HCT116 (cell line): ENCODE data around the gene MECP2. TPM values are rescaled to one million over a fixed set of nuclear protein-coding genes. Genes with fewer than 3 reads are reported as not detected.

Experiments
- ATAC-seq: fragments of 200-7000 bp; cut with Tn5 transposase; 2 replicates; pipeline ENCODE4 v1.9.1; 2020; ENCODE audit warnings: mild to moderate bottlenecking, moderate library complexity
- BruUV-seq: library from RNA; stranded (reverse); fragments of 400-500 nt; replicated peaks from 2 replicates; lab custom pipeline; 2021; lab: Mats Ljungman, UMichigan
- CTCF ChIA-PET: fragments of 300-600 bp; sonication (Branson Sonifier 250); formaldehyde crosslinking; loops from one replicate; lab custom pipeline; 2021; ENCODE audit warnings: antibody characterized with exemption; lab: Charles Lee
- POLR2A ChIA-PET: fragments of 300-600, 350-600 bp; sonication (Branson Sonifier 250); formaldehyde crosslinking; loops from one replicate; lab custom pipeline; 2021; ENCODE audit warnings: antibody characterized with exemption; lab: Charles Lee
- RAD21 ChIA-PET, 2 experiments: fragments of 300-600 bp; sonication (Branson Sonifier 250); formaldehyde crosslinking; loops; one replicate each; lab custom pipeline; 2023; ENCODE audit warnings: low total read pairs in 2 of 2; ENCODE audit not compliant: uncharacterized antibody in 2 of 2, unreplicated experiment in 2 of 2, low non-redundant PET in 1 of 2; lab: Charles Lee
- DNase-seq: peaks from one replicate; pipeline ENCODE4 v3.0.0-alpha.2; 2010; ENCODE audit warnings: low read depth, low spot score
- H2AFZ ChIP-seq: fragments of 200-600 bp; shearing (Covaris generic), sonication (generic); 2 replicates; pipeline ENCODE4 v1.6.1; 2017; ENCODE audit warnings: low read depth, mixed run types, mixed read lengths, antibody characterized with exemption, low read length; ENCODE audit not compliant: poor library complexity, severe bottlenecking
- H3K27ac ChIP-seq: 2 replicates; pipeline ENCODE4 v1.5.1; 2012; ENCODE audit warnings: low read depth, low read length
- H3K27me3 ChIP-seq: fragments of 200-600 bp; sonication (generic); 2 replicates; pipeline ENCODE4 v1.6.1; 2016; ENCODE audit warnings: mixed run types, low read length, mixed read lengths; ENCODE audit not compliant: insufficient read depth
- H3K36me3 ChIP-seq, 2 experiments: fragments of 200-500 bp in 1 of 2; fragments of 200-600 bp in 1 of 2; sonication (Bioruptor generic) in 1 of 2; sonication (generic) in 1 of 2; 2 replicates each; pipeline versions ENCODE4 v1.5.1 to v1.6.1; 2014 to 2016; ENCODE audit warnings: low read length in 2 of 2, inconsistent platforms in 1 of 2, mixed read lengths in 1 of 2, mixed run types in 1 of 2; ENCODE audit not compliant: insufficient read depth in 2 of 2, control insufficient read depth in 1 of 2
- H3K4me1 ChIP-seq, 2 experiments: fragments of 200-600 bp in 1 of 2; sonication (generic) in 1 of 2; 2 replicates each; pipeline versions ENCODE4 v1.5.1 to v1.6.1; 2012 to 2017; ENCODE audit warnings: low read length in 2 of 2, inconsistent platforms in 1 of 2, mild to moderate bottlenecking in 1 of 2, mixed read lengths in 1 of 2, mixed run types in 1 of 2, moderate library complexity in 1 of 2; ENCODE audit not compliant: insufficient read depth in 2 of 2, control insufficient read depth in 1 of 2
- H3K4me2 ChIP-seq: fragments of 200-600 bp; sonication (generic); 2 replicates; pipeline ENCODE4 v1.6.1; 2017; ENCODE audit warnings: mixed run types, low read length, mixed read lengths
- H3K4me3 ChIP-seq, 2 experiments: fragments of 200-600 bp in 1 of 2; sonication (generic) in 1 of 2; replicated peaks in 1 of 2; 2 replicates each; pipeline ENCODE4 v1.5.1; 2011 to 2016; ENCODE audit warnings: low read length in 2 of 2, control low read depth in 1 of 2, low read depth in 1 of 2, mild to moderate bottlenecking in 1 of 2, mixed read lengths in 1 of 2, mixed run types in 1 of 2
- H3K79me2 ChIP-seq: fragments of 200-600 bp; sonication (generic); 2 replicates; pipeline ENCODE4 v1.6.1; 2017; ENCODE audit warnings: mild to moderate bottlenecking, mixed run types, low read length, moderate library complexity, mixed read lengths; ENCODE audit not compliant: insufficient read depth
- H3K9ac ChIP-seq: fragments of 200-600 bp; sonication (generic); 2 replicates; pipeline ENCODE4 v1.6.1; 2016; ENCODE audit warnings: low read length, mixed read lengths
- H3K9me2 ChIP-seq: fragments of 200-600 bp; sonication (generic), shearing (Covaris generic); 2 replicates; pipeline ENCODE4 v1.6.1; 2017; ENCODE audit warnings: mixed run types, mild to moderate bottlenecking, moderate library complexity; ENCODE audit not compliant: insufficient read depth
- H3K9me3 ChIP-seq, 2 experiments: fragments of 200-500 bp in 1 of 2; fragments of 200-600 bp in 1 of 2; sonication (Bioruptor generic) in 1 of 2; sonication (generic) in 1 of 2; 2 replicates each; pipeline ENCODE4 v1.6.1; 2014 to 2017; ENCODE audit warnings: low read length in 2 of 2, mixed read lengths in 2 of 2, inconsistent platforms in 1 of 2, low read depth in 1 of 2, mild to moderate bottlenecking in 1 of 2, mixed run types in 1 of 2, moderate library complexity in 1 of 2; ENCODE audit not compliant: control insufficient read depth in 1 of 2, insufficient read depth in 1 of 2
- H4K20me1 ChIP-seq: fragments of 200-600 bp; sonication (generic), shearing (Covaris generic); 2 replicates; pipeline ENCODE4 v1.6.1; 2017; ENCODE audit warnings: mixed run types, mild to moderate bottlenecking, moderate library complexity; ENCODE audit not compliant: insufficient read depth
- ATF3 ChIP-seq: IDR thresholded peaks from 2 replicates; pipeline ENCODE4 v1.6.1; 2012
- CBX3 ChIP-seq: IDR thresholded peaks from 2 replicates; pipeline ENCODE4 v1.6.1; 2012; ENCODE audit warnings: low read depth
- ELF1 ChIP-seq: IDR thresholded peaks from 2 replicates; pipeline ENCODE4 v1.6.1; 2012; ENCODE audit warnings: low read depth, borderline replicate concordance
- EZH2 ChIP-seq: fragments of 200-600 bp; sonication (generic); IDR thresholded peaks from 2 replicates; pipeline ENCODE4 v1.6.1; 2017; ENCODE audit warnings: antibody characterized with exemption, mixed run types
- JUND ChIP-seq: IDR thresholded peaks from 2 replicates; pipeline ENCODE4 v1.6.1; 2012
- MAX ChIP-seq: IDR thresholded peaks from 2 replicates; pipeline ENCODE4 v1.6.1; 2012
- RAD21 ChIP-seq: IDR thresholded peaks from 2 replicates; pipeline ENCODE4 v1.6.1; 2012; ENCODE audit warnings: low read depth, mild to moderate bottlenecking
- SIN3A ChIP-seq: IDR thresholded peaks from 2 replicates; pipeline ENCODE4 v1.6.1; 2012; ENCODE audit warnings: low read depth
- SP1 ChIP-seq: IDR thresholded peaks from 2 replicates; pipeline ENCODE4 v1.6.1; 2012; ENCODE audit warnings: low read depth
- TCF7L2 ChIP-seq: IDR thresholded peaks from 2 replicates; pipeline ENCODE4 v1.7.0; 2011; ENCODE audit warnings: borderline replicate concordance, inconsistent platforms; ENCODE audit not compliant: insufficient read depth, insufficient read length; ENCODE audit errors: extremely low read depth
- YY1 ChIP-seq: IDR thresholded peaks from 2 replicates; pipeline ENCODE4 v1.6.1; 2011; ENCODE audit warnings: low read length, low read depth, moderate library complexity, mild to moderate bottlenecking; ENCODE audit not compliant: insufficient replicate concordance; ENCODE audit errors: extremely low read depth
- ZBTB33 ChIP-seq: IDR thresholded peaks from 2 replicates; pipeline ENCODE4 v1.6.1; 2011; ENCODE audit warnings: mild to moderate bottlenecking, low read length, moderate library complexity; ENCODE audit not compliant: insufficient replicate concordance; ENCODE audit errors: extremely low read depth
- ZFX ChIP-seq: fragments of 450-650 bp; IDR thresholded peaks from 2 replicates; pipeline ENCODE4 v1.6.1; 2017
- ZNF274 ChIP-seq: fragments of 200-500 bp; sonication (Bioruptor generic); IDR thresholded peaks from 2 replicates; pipeline ENCODE4 v1.6.1; 2014; ENCODE audit warnings: mild to moderate bottlenecking, low read depth, low read length, inconsistent platforms
- intact Hi-C: fragments of 100-400 bp; cut with micrococcal nuclease; formaldehyde crosslinking; loops from 2 replicates; pipeline ENCODE4 v1.10.0; 2022
- total RNA-seq: library from RNA; stranded (reverse); gene quantifications from one replicate; pipeline ENCODE4 v1.2.1, GENCODE V29; 2021; ENCODE audit not compliant: unreplicated experiment

Gene MECP2
- total RNA-seq, 1 experiment from 2014 or later: 32.4 TPM

- TF ChIP-seq ATF3 (no peak), CBX3 (no peak), ELF1 (no peak)
Measured at GRCh38 chrX:154046940-154047610, 50.4 kb downstream of the MECP2 start (continued).

GRCh38 chrX:154046031-154046781, 51.3 kb downstream of the MECP2 start:
- Histone ChIP-seq H3K4me2 (no peak overlapping the region), H3K79me2 (peaks cover 42% of the 10 kb centered on the region), H4K20me1 (no peaks in the 10 kb centered on the region), H3K27ac (no peak overlapping the region)
- CTCF ChIA-PET: no interaction called here
- no TSS peak for BruUV-seq
- intact Hi-C loops: no loop called here
- RAD21 ChIA-PET: no interaction called here
- no peak for TF ChIP-seq MAX
- no peak for TF ChIP-seq TCF7L2
- no peak for TF ChIP-seq JUND
- no peak for TF ChIP-seq SIN3A
- TF ChIP-seq YY1: no peak
- no peak for TF ChIP-seq ZFX
- no peak for TF ChIP-seq RAD21
- TF ChIP-seq ELF1: no peak
- TF ChIP-seq ATF3: no peak
- no peak for TF ChIP-seq EZH2
- TF ChIP-seq ZNF274: no peak
- TF ChIP-seq SP1: no peak
- no peak for TF ChIP-seq ZBTB33
- TF ChIP-seq, all 23 proteins: peak for 0
- ATAC-seq: no peak
- no peaks in the 10 kb centered on the region for H3K27me3 ChIP-seq
- H3K4me3 ChIP-seq: no peak overlapping the region
- POLR2A ChIA-PET: no interaction called here
- no peak for DNase-seq
- H3K9me2 ChIP-seq: no peaks in the 10 kb centered on the region
- H3K9ac ChIP-seq: no peak overlapping the region
- no peaks in the 10 kb centered on the region for H3K9me3 ChIP-seq
- no peak overlapping the region for H2AFZ ChIP-seq
- no peaks in the 10 kb centered on the region; a peak in 1 of 4 replicates for H3K36me3 ChIP-seq
- no peaks in the 10 kb centered on the region for H3K4me1 ChIP-seq
